ENCODE data around the gene ZNF215. TPM values are rescaled to one million over a fixed set of nuclear protein-coding genes. Genes with fewer than 3 reads are reported as not detected.
"Not testable (repeated sequence)": the region's sequence is repeated elsewhere in the genome, so short reads cannot be mapped to it uniquely, and the experiment has no call there.

The ZNF215 gene
- polyA plus RNA-seq, 1 donor (not counting 4 experiments of a cell fraction or from before 2014, with no cell fraction given) = 6.1 TPM

DNA sequence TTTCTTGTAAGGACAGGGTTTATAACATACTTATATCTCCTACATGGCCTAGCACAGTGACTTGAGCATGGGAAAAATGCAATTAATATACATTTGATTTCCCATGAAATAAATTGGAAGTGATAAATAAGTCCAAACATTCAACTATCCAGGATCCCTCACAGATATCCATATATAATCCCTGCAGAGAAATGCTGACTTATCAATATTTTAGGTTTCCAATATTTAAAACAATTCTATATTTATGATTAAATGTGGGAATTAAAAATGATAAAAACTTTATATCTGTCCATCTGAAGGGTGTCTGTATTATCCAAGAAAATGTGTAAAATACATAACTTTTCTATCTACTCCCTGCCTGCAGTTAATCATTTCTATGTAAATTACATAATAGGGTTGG lies 43.5 kb upstream of the ZNF215 start:
- Histone ChIP-seq H2AFZ (ENCODE audit: control insufficient read depth, low read length) (no peak overlapping the region), H3K4me1 (ENCODE audit: control insufficient read depth, extremely low read depth, insufficient read depth, low read length) (no peaks in the 10 kb centered on the region), H3K36me3 (ENCODE audit: control insufficient read depth in 2 of 2, extremely low read depth in 1 of 2, insufficient read depth in 2 of 2, low read length in 2 of 2) (no peaks in the 10 kb centered on the region), H3K4me3 (ENCODE audit: control insufficient read depth in 2 of 3, extremely low read depth in 1 of 3, insufficient read depth in 2 of 3, low read depth in 1 of 3, low read length in 3 of 3) (no peak overlapping the region), H3K27me3 (ENCODE audit: control insufficient read depth, extremely low read depth, insufficient read depth, low read length) (no peaks in the 10 kb centered on the region), H3K9me1 (ENCODE audit: control insufficient read depth, extremely low read depth, insufficient read depth, low read length) (no peaks in the 10 kb centered on the region), H4K20me1 (ENCODE audit: control insufficient read depth, extremely low read depth, insufficient read depth, low read length) (no peaks in the 10 kb centered on the region), H3K27ac (ENCODE audit: control insufficient read depth, insufficient read depth, low read length) (no peak overlapping the region), H3K9me3 (ENCODE audit: control insufficient read depth, low read depth, low read length) (no peaks in the 10 kb centered on the region), H3K79me2 (ENCODE audit: control insufficient read depth, insufficient read depth, low read length) (no peaks in the 10 kb centered on the region), H3K4me2 (ENCODE audit: control insufficient read depth, extremely low read depth, insufficient read depth, low read depth, low read length) (no peak overlapping the region), H3K9ac (ENCODE audit: control insufficient read depth, extremely low read depth, insufficient read depth, low read length) (no peak overlapping the region)
- TF ChIP-seq, protein P1, sequence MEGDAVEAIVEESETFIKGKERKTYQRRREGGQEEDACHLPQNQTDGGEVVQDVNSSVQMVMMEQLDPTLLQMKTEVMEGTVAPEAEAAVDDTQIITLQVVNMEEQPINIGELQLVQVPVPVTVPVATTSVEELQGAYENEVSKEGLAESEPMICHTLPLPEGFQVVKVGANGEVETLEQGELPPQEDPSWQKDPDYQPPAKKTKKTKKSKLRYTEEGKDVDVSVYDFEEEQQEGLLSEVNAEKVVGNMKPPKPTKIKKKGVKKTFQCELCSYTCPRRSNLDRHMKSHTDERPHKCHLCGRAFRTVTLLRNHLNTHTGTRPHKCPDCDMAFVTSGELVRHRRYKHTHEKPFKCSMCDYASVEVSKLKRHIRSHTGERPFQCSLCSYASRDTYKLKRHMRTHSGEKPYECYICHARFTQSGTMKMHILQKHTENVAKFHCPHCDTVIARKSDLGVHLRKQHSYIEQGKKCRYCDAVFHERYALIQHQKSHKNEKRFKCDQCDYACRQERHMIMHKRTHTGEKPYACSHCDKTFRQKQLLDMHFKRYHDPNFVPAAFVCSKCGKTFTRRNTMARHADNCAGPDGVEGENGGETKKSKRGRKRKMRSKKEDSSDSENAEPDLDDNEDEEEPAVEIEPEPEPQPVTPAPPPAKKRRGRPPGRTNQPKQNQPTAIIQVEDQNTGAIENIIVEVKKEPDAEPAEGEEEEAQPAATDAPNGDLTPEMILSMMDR (optimal IDR thresholded peaks at IDR 0.05 in 1 of 3, IDR thresholded peaks at IDR 0.05 in 1 of 3, conservative IDR thresholded peaks at IDR 0.05 in 1 of 3; ENCODE audit: extremely low read depth in 1 of 3, insufficient read depth in 2 of 3, low read length in 3 of 3) = no peak
- no peak for TF ChIP-seq EZH2 (IDR thresholded peaks at IDR 0.05; ENCODE audit: low read length)
- FAIRE-seq (no peak), DNase-seq (ENCODE audit: low read depth, low spot score) (no peak)
- dilution Hi-C loops (cut with MboI; ENCODE audit: extremely low pct_ligation_motif_present, low sequenced_read_pairs) = no loop called here

DNA sequence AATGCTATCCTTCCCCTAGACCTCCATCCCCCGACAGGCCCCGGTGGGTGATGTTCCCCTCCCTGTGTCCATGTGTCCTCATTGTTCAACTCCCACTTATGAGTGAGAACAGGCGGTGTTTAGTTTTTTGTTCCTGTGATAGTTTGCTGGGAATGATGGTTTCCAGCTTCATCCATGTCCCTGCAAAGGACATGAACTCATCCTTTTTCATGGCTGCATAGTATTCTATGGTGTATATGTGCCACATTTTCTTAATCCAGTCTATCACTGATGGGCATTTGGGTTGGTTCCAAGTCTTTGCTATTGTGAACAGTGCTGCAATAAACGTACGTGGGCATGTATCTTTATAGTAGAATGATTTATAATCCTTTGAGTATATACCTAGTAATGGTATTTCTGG lies 38.5 kb upstream of the ZNF215 start:
- H3K4me3 ChIP-seq (ENCODE audit: control insufficient read depth in 2 of 3, extremely low read depth in 1 of 3, insufficient read depth in 2 of 3, low read depth in 1 of 3, low read length in 3 of 3); H3K9me3 ChIP-seq (ENCODE audit: control insufficient read depth, low read depth, low read length); H3K79me2 ChIP-seq (ENCODE audit: control insufficient read depth, insufficient read depth, low read length); DNase-seq (ENCODE audit: low read depth, low spot score); FAIRE-seq; H3K9ac ChIP-seq (ENCODE audit: control insufficient read depth, extremely low read depth, insufficient read depth, low read length); H3K4me2 ChIP-seq (ENCODE audit: control insufficient read depth, extremely low read depth, insufficient read depth, low read depth, low read length); H3K27ac ChIP-seq (ENCODE audit: control insufficient read depth, insufficient read depth, low read length); H3K36me3 ChIP-seq (ENCODE audit: control insufficient read depth in 2 of 2, extremely low read depth in 1 of 2, insufficient read depth in 2 of 2, low read length in 2 of 2); H2AFZ ChIP-seq (ENCODE audit: control insufficient read depth, low read length); H3K4me1 ChIP-seq (ENCODE audit: control insufficient read depth, extremely low read depth, insufficient read depth, low read length); H3K27me3 ChIP-seq (ENCODE audit: control insufficient read depth, extremely low read depth, insufficient read depth, low read length); dilution Hi-C loops (cut with MboI; ENCODE audit: extremely low pct_ligation_motif_present, low sequenced_read_pairs); H3K9me1 ChIP-seq (ENCODE audit: control insufficient read depth, extremely low read depth, insufficient read depth, low read length); H4K20me1 ChIP-seq (ENCODE audit: control insufficient read depth, extremely low read depth, insufficient read depth, low read length): not testable (repeated sequence)

DNA sequence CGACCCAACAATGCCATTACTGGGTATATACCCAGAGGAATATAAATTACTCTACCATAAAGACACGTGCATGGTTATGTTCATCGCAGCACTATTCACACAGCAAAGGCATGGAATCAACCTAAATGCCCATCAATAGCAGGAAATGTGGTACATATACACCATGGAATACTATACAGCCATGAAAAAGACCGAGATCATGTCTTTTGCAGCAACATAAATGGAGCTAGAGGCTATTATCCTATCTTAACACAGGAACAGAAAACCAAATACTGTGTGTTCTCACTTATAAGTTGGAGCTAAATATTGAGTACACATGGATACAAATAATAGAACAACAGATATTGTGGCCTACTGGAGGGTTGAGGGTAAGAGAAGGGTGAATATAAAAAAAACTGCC lies 37.4 kb upstream of the ZNF215 start:
- Histone ChIP-seq H3K4me3 (ENCODE audit: control insufficient read depth in 2 of 3, extremely low read depth in 1 of 3, insufficient read depth in 2 of 3, low read depth in 1 of 3, low read length in 3 of 3) (no peak overlapping the region), H3K9ac (ENCODE audit: control insufficient read depth, extremely low read depth, insufficient read depth, low read length) (no peak overlapping the region), H2AFZ (ENCODE audit: control insufficient read depth, low read length) (no peak overlapping the region), H3K27me3 (ENCODE audit: control insufficient read depth, extremely low read depth, insufficient read depth, low read length) (no peaks in the 10 kb centered on the region), H3K79me2 (ENCODE audit: control insufficient read depth, insufficient read depth, low read length) (no peaks in the 10 kb centered on the region), H3K4me1 (ENCODE audit: control insufficient read depth, extremely low read depth, insufficient read depth, low read length) (no peaks in the 10 kb centered on the region), H3K36me3 (ENCODE audit: control insufficient read depth in 2 of 2, extremely low read depth in 1 of 2, insufficient read depth in 2 of 2, low read length in 2 of 2) (no peaks in the 10 kb centered on the region), H3K9me1 (ENCODE audit: control insufficient read depth, extremely low read depth, insufficient read depth, low read length) (no peaks in the 10 kb centered on the region), H3K4me2 (ENCODE audit: control insufficient read depth, extremely low read depth, insufficient read depth, low read depth, low read length) (no peak overlapping the region), H3K27ac (ENCODE audit: control insufficient read depth, insufficient read depth, low read length) (no peak overlapping the region), H4K20me1 (ENCODE audit: control insufficient read depth, extremely low read depth, insufficient read depth, low read length) (no peaks in the 10 kb centered on the region), H3K9me3 (ENCODE audit: control insufficient read depth, low read depth, low read length) (no peaks in the 10 kb centered on the region)
- FAIRE-seq (no peak), DNase-seq (ENCODE audit: low read depth, low spot score) (no peak)
- TF ChIP-seq, protein P1 (optimal IDR thresholded peaks at IDR 0.05 in 1 of 3, IDR thresholded peaks at IDR 0.05 in 1 of 3, conservative IDR thresholded peaks at IDR 0.05 in 1 of 3; ENCODE audit: extremely low read depth in 1 of 3, insufficient read depth in 2 of 3, low read length in 3 of 3) = no peak
- no peak for TF ChIP-seq EZH2 (IDR thresholded peaks at IDR 0.05; ENCODE audit: low read length)
- dilution Hi-C loops (cut with MboI; ENCODE audit: extremely low pct_ligation_motif_present, low sequenced_read_pairs) = no loop called here
